Gastrocnemius medialis (tissue), 4 donors: ENCODE measurements around the gene DDX39A.

Source experiments
- POLR2A ChIP-seq, 2 donors: fragments of 450-650 bp; IDR thresholded peaks; one replicate each; pipeline ENCODE4 v1.6.1; 2017; ENCODE audit warnings: antibody characterized with exemption in 2 of 2, mild to moderate bottlenecking in 2 of 2, moderate library complexity in 2 of 2
- TF ChIP-seq, protein P1 (sequence below), 5 experiments: fragments of 450-650 bp in 3 of 5; fragments of 200-600 bp in 2 of 5; sonication (generic) in 2 of 5; IDR thresholded peaks in 4 of 5; conservative IDR thresholded peaks in 1 of 5; 1 replicate in 4 of 5; 2 replicates in 1 of 5; pipeline ENCODE4 v1.5.1; 2016 to 2019; ENCODE audit warnings: antibody characterized with exemption in 5 of 5, mild to moderate bottlenecking in 3 of 5, moderate library complexity in 3 of 5

DNA sequence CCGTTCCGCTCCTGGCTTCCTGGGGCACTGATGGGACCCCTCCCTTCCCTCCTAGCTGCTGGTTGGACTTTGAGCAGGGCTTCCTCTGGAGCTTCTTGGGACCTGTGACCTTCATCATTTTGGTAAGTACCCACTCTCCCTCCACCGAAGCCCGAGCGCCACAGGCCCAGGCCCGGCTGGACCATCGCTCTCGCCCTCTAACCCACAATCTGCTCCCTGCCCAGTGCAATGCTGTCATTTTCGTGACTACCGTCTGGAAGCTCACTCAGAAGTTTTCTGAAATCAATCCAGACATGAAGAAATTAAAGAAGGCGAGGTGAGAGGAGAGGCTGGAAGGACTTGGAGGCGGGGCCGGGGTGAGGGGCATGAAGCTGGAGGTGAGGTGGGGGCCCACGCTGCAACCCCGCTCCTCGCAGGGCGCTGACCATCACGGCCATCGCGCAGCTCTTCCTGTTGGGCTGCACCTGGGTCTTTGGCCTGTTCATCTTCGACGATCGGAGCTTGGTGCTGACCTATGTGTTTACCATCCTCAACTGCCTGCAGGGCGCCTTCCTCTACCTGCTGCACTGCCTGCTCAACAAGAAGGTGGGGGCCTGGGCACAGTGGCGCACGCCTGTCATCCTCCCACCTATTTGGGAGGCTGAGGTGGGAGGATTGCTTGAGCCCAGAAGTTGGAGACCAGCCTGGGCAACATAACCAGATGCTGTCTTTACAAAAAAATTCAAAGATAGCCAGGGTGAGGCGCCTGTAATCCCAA is 12.3 kb downstream of the DDX39A start:
- TF ChIP-seq, protein P1, sequence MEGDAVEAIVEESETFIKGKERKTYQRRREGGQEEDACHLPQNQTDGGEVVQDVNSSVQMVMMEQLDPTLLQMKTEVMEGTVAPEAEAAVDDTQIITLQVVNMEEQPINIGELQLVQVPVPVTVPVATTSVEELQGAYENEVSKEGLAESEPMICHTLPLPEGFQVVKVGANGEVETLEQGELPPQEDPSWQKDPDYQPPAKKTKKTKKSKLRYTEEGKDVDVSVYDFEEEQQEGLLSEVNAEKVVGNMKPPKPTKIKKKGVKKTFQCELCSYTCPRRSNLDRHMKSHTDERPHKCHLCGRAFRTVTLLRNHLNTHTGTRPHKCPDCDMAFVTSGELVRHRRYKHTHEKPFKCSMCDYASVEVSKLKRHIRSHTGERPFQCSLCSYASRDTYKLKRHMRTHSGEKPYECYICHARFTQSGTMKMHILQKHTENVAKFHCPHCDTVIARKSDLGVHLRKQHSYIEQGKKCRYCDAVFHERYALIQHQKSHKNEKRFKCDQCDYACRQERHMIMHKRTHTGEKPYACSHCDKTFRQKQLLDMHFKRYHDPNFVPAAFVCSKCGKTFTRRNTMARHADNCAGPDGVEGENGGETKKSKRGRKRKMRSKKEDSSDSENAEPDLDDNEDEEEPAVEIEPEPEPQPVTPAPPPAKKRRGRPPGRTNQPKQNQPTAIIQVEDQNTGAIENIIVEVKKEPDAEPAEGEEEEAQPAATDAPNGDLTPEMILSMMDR (IDR thresholded peaks at IDR 0.05 in 4 of 5, conservative IDR thresholded peaks at IDR 0.05 in 1 of 5) = no peak
- no peak for TF ChIP-seq POLR2A (IDR thresholded peaks at IDR 0.05)
